SIG-M5 treated with dmso at 0.1 percent for 504 hours (cell line): ENCODE results near the gene ST3GAL2.
"Not testable (repeated sequence)": the region's sequence is repeated elsewhere in the genome, so short reads cannot be mapped to it uniquely, and the experiment has no call there.

Source experiments
- DNase-seq: peaks from one replicate; lab custom pipeline; 2025; ENCODE audit not compliant: unreplicated experiment; lab: John Stamatoyannopoulos, UW

Gene ST3GAL2

GRCh38 chr16:70342016-70342415 lies 96.9 kb downstream of the ST3GAL2 start:
- DNase-seq, result no peak

- no peak for DNase-seq
These were observed 97.3 kb downstream of the ST3GAL2 start for GRCh38 chr16:70341600-70341999.

- no peak for DNase-seq
These were observed 101.1 kb downstream of the ST3GAL2 start for GRCh38 chr16:70337814-70338213.

GRCh38 chr16:70332728-70333127 lies 106.2 kb downstream of the ST3GAL2 start:
- not testable (repeated sequence) for DNase-seq

- no peak for DNase-seq
These were observed 107.1 kb downstream of the ST3GAL2 start for GRCh38 chr16:70331588-70332358.

GRCh38 chr16:70331091-70331490 lies 107.8 kb downstream of the ST3GAL2 start:
- no peak for DNase-seq
